GM10266 (cell line): ENCODE data around the gene YJEFN3.

ENCODE experiments used
- DNase-seq: peaks from one replicate; pipeline ENCODE4 v3.0.0; 2012; ENCODE audit errors: extremely low spot score
- CTCF ChIP-seq: IDR thresholded peaks from 2 replicates; pipeline ENCODE4 v1.5.1; 2012; ENCODE audit warnings: mild to moderate bottlenecking, low read depth; ENCODE audit not compliant: control insufficient read depth, insufficient read depth; ENCODE audit errors: missing control alignments

The YJEFN3 gene

GRCh38 chr19:19537075-19538048 lies 8.7 kb downstream of the YJEFN3 start:
- TF ChIP-seq CTCF = no peak
- DNase-seq = no peak

DNA sequence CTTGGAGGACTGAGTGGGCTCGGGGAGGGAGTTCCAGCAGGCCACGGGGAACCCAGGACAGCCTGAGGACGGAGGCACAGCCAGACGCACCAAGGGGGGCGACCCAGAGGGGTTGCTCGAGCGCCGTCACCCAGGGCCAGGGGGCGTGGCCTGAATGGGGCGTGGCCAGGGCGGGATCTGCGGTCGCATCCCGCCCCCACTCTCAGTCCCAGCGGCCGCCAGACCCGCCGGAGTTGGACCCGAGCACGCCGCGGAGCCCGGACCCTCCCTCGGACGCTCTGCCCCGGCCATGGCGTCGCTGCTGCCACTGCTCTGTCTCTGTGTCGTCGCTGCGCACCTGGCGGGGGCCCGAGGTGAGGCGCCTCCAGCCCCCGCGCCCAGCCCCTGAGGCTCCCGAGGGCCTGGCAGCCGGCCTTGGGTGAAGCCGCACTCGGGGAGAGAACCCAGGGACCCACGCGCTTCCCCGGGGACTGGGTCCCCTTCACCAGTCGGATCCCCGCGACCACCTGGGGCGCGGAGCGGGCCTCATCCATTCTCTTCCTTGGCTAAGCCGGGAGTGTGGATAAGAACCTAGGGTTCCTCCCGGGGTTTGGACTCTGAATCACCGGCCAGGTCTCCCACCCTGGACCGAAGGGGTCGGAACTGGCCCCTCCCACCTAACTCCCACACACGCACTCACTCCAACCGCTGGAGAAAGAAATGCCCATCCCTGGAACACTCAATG lies 9.5 kb downstream of the YJEFN3 start, which contains the start of gene CILP2:
CILP2 (plus strand) TSS at position 205 of the 724 bp plus-strand sequence; CDS start at position 290, 85 bp downstream.
- DNase-seq = peak; percentile 78
- no peak for TF ChIP-seq CTCF

DNA sequence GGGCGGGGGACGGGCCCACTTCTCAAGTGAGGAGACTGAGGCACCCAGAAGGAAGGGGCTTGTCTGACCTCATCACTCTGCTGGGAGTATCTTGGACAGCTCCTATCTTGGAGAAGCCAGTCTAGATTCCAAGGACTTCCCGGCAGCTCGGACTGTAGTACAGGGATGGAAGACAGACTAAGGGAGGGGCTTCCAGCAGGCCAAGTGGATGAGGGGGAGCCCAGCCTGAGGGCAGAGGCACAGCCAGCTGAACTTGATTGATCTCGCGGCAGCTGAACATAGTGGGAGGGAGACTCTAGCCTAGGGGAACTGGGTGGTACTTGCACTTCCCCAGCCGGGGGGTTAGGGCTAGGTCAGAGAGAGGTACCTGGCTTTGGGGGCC lies 10.1 kb downstream of the YJEFN3 start:
- no peak for TF ChIP-seq CTCF
- DNase-seq = no peak

DNA sequence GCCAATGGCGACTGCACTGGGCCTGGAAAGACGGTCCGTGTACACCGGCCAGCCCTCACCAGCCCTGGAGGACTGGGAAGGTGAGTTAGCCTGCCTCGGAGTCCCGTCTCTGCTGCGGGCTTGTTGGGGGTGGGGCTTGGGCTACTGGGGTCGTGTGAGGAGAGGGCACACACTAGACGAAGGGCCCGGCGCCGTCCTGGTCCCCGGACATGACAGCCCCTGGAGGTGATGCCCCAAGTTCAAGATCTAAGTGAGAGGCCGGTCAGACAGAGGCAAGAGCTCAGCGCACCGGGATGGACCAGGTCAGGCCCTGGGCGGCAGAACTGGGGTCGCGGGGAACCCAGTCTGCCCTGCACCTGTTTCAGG lies 11.0 kb downstream of the YJEFN3 start:
- no peak for DNase-seq

GRCh38 chr19:19540064-19540714 lies 11.5 kb downstream of the YJEFN3 start:
- DNase-seq = peak; percentile 85
- TF ChIP-seq CTCF = no peak

More for the DNA sequence above, 11.0 kb downstream of the YJEFN3 start:
- no peak for TF ChIP-seq CTCF

DNA sequence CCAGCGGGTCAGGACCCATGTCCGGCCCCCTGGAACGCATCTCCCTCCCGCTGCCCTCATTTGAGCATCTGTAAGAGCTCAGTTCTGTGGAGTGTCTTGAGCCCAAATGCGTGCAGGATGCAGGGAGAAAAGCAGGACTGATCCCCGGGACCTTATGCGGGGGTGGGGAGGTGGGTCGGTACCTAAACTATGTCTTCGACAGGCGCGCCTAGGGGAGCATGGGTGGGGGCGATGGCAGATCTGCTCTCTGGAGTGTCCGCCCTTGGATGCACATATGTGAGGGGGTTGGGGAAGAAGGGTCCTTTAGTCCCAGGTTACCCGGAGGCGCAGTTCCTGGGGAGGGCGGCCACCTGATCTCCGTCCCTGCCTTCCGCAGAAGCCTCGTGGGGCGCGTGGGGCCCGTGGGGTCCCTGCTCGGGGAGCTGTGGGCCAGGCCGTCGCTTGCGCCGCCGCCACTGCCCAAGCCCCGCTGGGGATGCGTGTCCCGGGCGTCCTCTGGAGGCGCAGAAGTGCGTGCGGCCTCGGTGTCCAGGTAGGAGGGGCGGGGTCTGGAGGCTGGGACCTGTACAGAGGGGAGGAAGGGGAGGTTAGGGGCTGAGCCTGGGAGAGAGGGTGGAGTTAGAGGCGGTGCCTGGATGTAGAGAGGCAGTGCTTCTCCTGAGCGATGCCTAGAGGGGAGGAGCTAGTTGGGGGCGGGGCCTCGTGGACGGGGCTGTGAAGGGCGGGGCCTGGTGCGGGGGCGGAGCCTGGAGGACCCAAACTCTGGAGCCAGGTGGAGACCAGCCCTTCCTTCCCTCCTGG lies 12.2 kb downstream of the YJEFN3 start:
- peak; percentile 93 for DNase-seq

More for the DNA sequence above, 12.2 kb downstream of the YJEFN3 start:
- TF ChIP-seq CTCF = no peak
